WTC11 (cell line): ENCODE results near the gene NEURL2. TPM values are rescaled to one million over a fixed set of nuclear protein-coding genes. Genes with fewer than 3 reads are reported as not detected.

Experiments
- ATAC-seq: fragments of 200-7000 bp; cut with Tn5 transposase; 2 replicates; pipeline ENCODE4 v1.10.0; 2021; ENCODE audit warnings: mild to moderate bottlenecking, moderate library complexity
- CTCF ChIA-PET: fragments of 300-600 bp; sonication (Branson Sonifier 250); formaldehyde crosslinking; loops from one replicate; lab custom pipeline; 2021; ENCODE audit warnings: antibody characterized with exemption; lab: Charles Lee
- POLR2A ChIA-PET: fragments of 350-600 bp; sonication (Branson Sonifier 250); formaldehyde crosslinking; loops from one replicate; lab custom pipeline; 2021; ENCODE audit warnings: antibody characterized with exemption; lab: Charles Lee
- DNase-seq: peaks from one replicate; pipeline ENCODE4 v3.0.0; 2021; ENCODE audit warnings: low spot score
- H3K27ac Mint-ChIP-seq: 2 replicates; pipeline ENCODE4 v1.8.0; 2021; ENCODE audit warnings: mixed read lengths
- H3K27me3 Mint-ChIP-seq: 2 replicates; pipeline ENCODE4 v1.8.0; 2021; ENCODE audit warnings: low read depth, mild to moderate bottlenecking, moderate library complexity, mixed read lengths
- H3K36me3 Mint-ChIP-seq: 2 replicates; pipeline ENCODE4 v1.8.0; 2021; ENCODE audit warnings: mixed read lengths
- H3K4me1 Mint-ChIP-seq: 2 replicates; pipeline ENCODE4 v1.8.0; 2022; ENCODE audit warnings: mixed read lengths
- H3K4me3 Mint-ChIP-seq: 2 replicates; pipeline ENCODE4 v1.8.0; 2021; ENCODE audit warnings: mild to moderate bottlenecking, moderate library complexity, mixed read lengths
- H3K9me3 Mint-ChIP-seq: 2 replicates; pipeline ENCODE4 v1.8.0; 2021; ENCODE audit warnings: mixed read lengths
- ATF3 ChIP-seq: sonication (generic); formaldehyde crosslinking; conservative IDR thresholded peaks from 2 replicates; pipeline ENCODE4 v1.8.1; 2022; ENCODE audit warnings: mild to moderate bottlenecking, missing genetic modification reagents
- CTCF ChIP-seq: fragments of 200-600 bp; IDR thresholded peaks from 2 replicates; pipeline ENCODE4 v1.8.0; 2022; ENCODE audit warnings: antibody characterized with exemption
- EMX1 ChIP-seq: fragments of 250-450 bp; sonication (Bioruptor Pico); IDR thresholded peaks from 2 replicates; pipeline ENCODE4 v1.8.0; 2021; ENCODE audit warnings: mild to moderate bottlenecking
- GTF2I ChIP-seq: fragments of 250-450 bp; sonication (Bioruptor Pico); conservative IDR thresholded peaks from 2 replicates; pipeline ENCODE4 v1.4.0; 2021; ENCODE audit warnings: mild to moderate bottlenecking
- IRF1 ChIP-seq: sonication (generic); formaldehyde crosslinking; IDR thresholded peaks from 2 replicates; pipeline ENCODE4 v1.8.0; 2023; ENCODE audit warnings: missing genetic modification reagents
- IRF2 ChIP-seq: sonication (generic); formaldehyde crosslinking; IDR thresholded peaks from 2 replicates; pipeline ENCODE4 v1.8.0; 2022; ENCODE audit warnings: low read depth, missing genetic modification reagents, borderline replicate concordance
- MXD4 ChIP-seq: fragments of 250-450 bp; sonication (Bioruptor Pico); IDR thresholded peaks from 2 replicates; pipeline ENCODE4 v1.8.0; 2021; ENCODE audit warnings: mild to moderate bottlenecking, moderate library complexity, borderline replicate concordance
- NR1H2 ChIP-seq: sonication (generic); formaldehyde crosslinking; IDR thresholded peaks from 2 replicates; pipeline ENCODE4 v1.9.0; 2021; ENCODE audit warnings: mild to moderate bottlenecking, moderate library complexity, missing genetic modification reagents
- NR2C2 ChIP-seq: sonication (generic); formaldehyde crosslinking; IDR thresholded peaks from 2 replicates; pipeline ENCODE4 v1.8.0; 2022; ENCODE audit warnings: mild to moderate bottlenecking, missing genetic modification reagents
- PREB ChIP-seq: sonication (generic); formaldehyde crosslinking; IDR thresholded peaks from 2 replicates; pipeline ENCODE4 v1.8.1; 2022; ENCODE audit warnings: mild to moderate bottlenecking, missing genetic modification reagents, moderate library complexity, borderline replicate concordance
- SMAD3 ChIP-seq: sonication (generic); formaldehyde crosslinking; IDR thresholded peaks from 2 replicates; pipeline ENCODE4 v1.8.0; 2022; ENCODE audit warnings: missing genetic modification reagents, mild to moderate bottlenecking, borderline replicate concordance
- SMAD4 ChIP-seq: sonication (generic); formaldehyde crosslinking; IDR thresholded peaks from 2 replicates; pipeline ENCODE4 v1.8.0; 2022; ENCODE audit warnings: mild to moderate bottlenecking, missing genetic modification reagents
- SP1 ChIP-seq: sonication (generic); formaldehyde crosslinking; conservative IDR thresholded peaks from 2 replicates; pipeline ENCODE4 v1.8.1; 2022; ENCODE audit warnings: missing genetic modification reagents
- TEAD1 ChIP-seq: sonication (generic); formaldehyde crosslinking; IDR thresholded peaks from 2 replicates; pipeline ENCODE4 v1.8.0; 2022; ENCODE audit warnings: mild to moderate bottlenecking, missing genetic modification reagents
- ZNF281 ChIP-seq: sonication (generic); formaldehyde crosslinking; IDR thresholded peaks from 2 replicates; pipeline ENCODE4 v1.8.0; 2023; ENCODE audit warnings: mild to moderate bottlenecking, missing genetic modification reagents
- ZSCAN18 ChIP-seq: fragments of 250-450 bp; sonication (Bioruptor Pico); IDR thresholded peaks from 2 replicates; pipeline ENCODE4 v2.1.2; 2022; ENCODE audit warnings: mild to moderate bottlenecking, moderate library complexity
- total RNA-seq: library from RNA; stranded (reverse); gene quantifications from 3 replicates; pipeline ENCODE4 v1.2.3, GENCODE V29; 2021
- TF ChIP-seq, protein P1 (sequence below): fragments of 250-450 bp; sonication (Bioruptor Pico); IDR thresholded peaks from 2 replicates; pipeline ENCODE4 v1.9.0; 2021; ENCODE audit warnings: mild to moderate bottlenecking, borderline replicate concordance
- TF ChIP-seq, protein P2 (sequence below): sonication (generic); formaldehyde crosslinking; conservative IDR thresholded peaks from 2 replicates; pipeline ENCODE4 v1.8.1; 2023; ENCODE audit warnings: mild to moderate bottlenecking, low read depth, missing genetic modification reagents, moderate library complexity

NEURL2 gene
- total RNA-seq, 1 experiment from 2014 or later = 6.6 TPM

DNA sequence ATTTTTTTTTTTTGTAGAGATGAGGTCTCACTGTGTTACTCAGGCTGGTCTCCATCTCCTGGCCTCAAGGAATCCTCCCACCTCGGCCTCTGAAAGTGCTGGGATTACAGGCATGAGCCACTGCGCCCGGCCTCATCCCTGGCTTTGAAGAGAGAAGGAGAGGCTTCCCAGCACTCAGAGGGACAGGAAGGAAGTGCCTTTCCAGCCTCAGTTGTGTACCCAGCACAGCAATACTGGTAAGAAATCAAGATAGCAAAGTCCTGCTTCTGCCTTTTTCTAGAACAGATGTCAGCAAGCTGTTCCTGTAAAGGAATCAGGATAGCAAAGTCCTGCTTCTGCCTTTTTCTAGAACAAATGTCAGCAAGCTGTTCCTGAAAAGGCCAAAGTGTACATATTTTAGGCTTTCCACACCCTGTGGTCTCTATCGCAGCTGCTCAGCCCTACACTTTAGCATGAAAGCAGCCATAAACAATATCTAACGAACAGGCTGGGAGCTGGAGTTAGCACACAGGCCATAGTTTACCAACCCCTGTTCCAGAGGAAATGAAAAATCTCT lies 27.3 kb upstream of the NEURL2 start:
- H3K27ac Mint-ChIP-seq = no peak overlapping the region
- ATAC-seq = no peak
- ChIA-PET CTCF (interaction anchor here (0.8 kb wide), 1 partner anchor 52 kb away, joined by 3 read pairs; no protein-coding TSS in a partner anchor), POLR2A (no interaction called here)
- H3K4me3 Mint-ChIP-seq = no peak overlapping the region
- H3K9me3 Mint-ChIP-seq = no peaks in the 10 kb centered on the region
- no peak for TF ChIP-seq CTCF
- no peak for TF ChIP-seq GTF2I (CRISPR knock-in tag)
- no peak for TF ChIP-seq SMAD4
- TF ChIP-seq IRF2 (CRISPR knock-in tag) = no peak
- no peak for TF ChIP-seq PREB
- no peak for TF ChIP-seq ZSCAN18 (CRISPR knock-in tag)
- no peak for TF ChIP-seq NR2C2
- TF ChIP-seq, protein P1, sequence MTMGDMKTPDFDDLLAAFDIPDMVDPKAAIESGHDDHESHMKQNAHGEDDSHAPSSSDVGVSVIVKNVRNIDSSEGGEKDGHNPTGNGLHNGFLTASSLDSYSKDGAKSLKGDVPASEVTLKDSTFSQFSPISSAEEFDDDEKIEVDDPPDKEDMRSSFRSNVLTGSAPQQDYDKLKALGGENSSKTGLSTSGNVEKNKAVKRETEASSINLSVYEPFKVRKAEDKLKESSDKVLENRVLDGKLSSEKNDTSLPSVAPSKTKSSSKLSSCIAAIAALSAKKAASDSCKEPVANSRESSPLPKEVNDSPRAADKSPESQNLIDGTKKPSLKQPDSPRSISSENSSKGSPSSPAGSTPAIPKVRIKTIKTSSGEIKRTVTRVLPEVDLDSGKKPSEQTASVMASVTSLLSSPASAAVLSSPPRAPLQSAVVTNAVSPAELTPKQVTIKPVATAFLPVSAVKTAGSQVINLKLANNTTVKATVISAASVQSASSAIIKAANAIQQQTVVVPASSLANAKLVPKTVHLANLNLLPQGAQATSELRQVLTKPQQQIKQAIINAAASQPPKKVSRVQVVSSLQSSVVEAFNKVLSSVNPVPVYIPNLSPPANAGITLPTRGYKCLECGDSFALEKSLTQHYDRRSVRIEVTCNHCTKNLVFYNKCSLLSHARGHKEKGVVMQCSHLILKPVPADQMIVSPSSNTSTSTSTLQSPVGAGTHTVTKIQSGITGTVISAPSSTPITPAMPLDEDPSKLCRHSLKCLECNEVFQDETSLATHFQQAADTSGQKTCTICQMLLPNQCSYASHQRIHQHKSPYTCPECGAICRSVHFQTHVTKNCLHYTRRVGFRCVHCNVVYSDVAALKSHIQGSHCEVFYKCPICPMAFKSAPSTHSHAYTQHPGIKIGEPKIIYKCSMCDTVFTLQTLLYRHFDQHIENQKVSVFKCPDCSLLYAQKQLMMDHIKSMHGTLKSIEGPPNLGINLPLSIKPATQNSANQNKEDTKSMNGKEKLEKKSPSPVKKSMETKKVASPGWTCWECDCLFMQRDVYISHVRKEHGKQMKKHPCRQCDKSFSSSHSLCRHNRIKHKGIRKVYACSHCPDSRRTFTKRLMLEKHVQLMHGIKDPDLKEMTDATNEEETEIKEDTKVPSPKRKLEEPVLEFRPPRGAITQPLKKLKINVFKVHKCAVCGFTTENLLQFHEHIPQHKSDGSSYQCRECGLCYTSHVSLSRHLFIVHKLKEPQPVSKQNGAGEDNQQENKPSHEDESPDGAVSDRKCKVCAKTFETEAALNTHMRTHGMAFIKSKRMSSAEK = no peak
- no peak for TF ChIP-seq NR1H2 (CRISPR knock-in tag)
- no peak for TF ChIP-seq ZNF281 (CRISPR knock-in tag)
- TF ChIP-seq SP1 (CRISPR knock-in tag) = no peak
- no peak for TF ChIP-seq MXD4 (CRISPR knock-in tag)
- H3K4me1 Mint-ChIP-seq = peaks cover 7% of the 10 kb centered on the region; the same call in 1 of the 2 replicates
- no peak for DNase-seq
- 0 out of 2 replicates have a peak, but pooled peaks cover 3% of the 10 kb centered on the region for H3K27me3 Mint-ChIP-seq
- no peaks in the 10 kb centered on the region for H3K36me3 Mint-ChIP-seq

DNA sequence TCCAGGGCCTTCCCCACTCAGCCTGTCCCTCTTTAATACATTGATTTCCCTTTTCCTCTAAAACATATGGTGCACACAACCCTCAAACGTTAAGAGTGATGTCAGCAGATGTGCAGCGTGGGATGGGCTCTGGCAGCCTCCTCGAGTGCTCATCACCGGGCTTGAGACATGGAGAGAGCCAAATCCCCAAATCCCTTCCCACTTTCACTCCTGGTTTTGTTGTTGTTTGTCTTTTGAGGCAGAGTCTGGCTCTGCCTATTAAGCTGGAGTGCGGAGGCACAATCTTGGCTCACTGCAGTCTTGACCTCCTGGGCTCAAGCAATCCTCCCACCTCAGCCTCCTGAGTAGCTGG lies 26.8 kb upstream of the NEURL2 start:
- Mint-ChIP-seq H3K27ac (no peak overlapping the region), H3K27me3 (0 out of 2 replicates have a peak, but pooled peaks cover 3% of the 10 kb centered on the region), H3K4me1 (peaks cover 7% of the 10 kb centered on the region; the same call in 1 of the 2 replicates), H3K9me3 (no peaks in the 10 kb centered on the region), H3K36me3 (no peaks in the 10 kb centered on the region), H3K4me3 (no peak overlapping the region)
- TF ChIP-seq TEAD1 (CRISPR knock-in tag) = no peak
- TF ChIP-seq IRF2 (CRISPR knock-in tag) = no peak
- TF ChIP-seq, protein P2, sequence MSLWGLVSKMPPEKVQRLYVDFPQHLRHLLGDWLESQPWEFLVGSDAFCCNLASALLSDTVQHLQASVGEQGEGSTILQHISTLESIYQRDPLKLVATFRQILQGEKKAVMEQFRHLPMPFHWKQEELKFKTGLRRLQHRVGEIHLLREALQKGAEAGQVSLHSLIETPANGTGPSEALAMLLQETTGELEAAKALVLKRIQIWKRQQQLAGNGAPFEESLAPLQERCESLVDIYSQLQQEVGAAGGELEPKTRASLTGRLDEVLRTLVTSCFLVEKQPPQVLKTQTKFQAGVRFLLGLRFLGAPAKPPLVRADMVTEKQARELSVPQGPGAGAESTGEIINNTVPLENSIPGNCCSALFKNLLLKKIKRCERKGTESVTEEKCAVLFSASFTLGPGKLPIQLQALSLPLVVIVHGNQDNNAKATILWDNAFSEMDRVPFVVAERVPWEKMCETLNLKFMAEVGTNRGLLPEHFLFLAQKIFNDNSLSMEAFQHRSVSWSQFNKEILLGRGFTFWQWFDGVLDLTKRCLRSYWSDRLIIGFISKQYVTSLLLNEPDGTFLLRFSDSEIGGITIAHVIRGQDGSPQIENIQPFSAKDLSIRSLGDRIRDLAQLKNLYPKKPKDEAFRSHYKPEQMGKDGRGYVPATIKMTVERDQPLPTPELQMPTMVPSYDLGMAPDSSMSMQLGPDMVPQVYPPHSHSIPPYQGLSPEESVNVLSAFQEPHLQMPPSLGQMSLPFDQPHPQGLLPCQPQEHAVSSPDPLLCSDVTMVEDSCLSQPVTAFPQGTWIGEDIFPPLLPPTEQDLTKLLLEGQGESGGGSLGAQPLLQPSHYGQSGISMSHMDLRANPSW (CRISPR knock-in tag) = no peak
- TF ChIP-seq ATF3 (CRISPR knock-in tag) = no peak
- no peak for TF ChIP-seq SMAD3
- no peak for TF ChIP-seq EMX1 (CRISPR knock-in tag)
- TF ChIP-seq NR1H2 (CRISPR knock-in tag) = no peak
- no peak for TF ChIP-seq IRF1 (CRISPR knock-in tag)
- POLR2A ChIA-PET = no interaction called here
- DNase-seq = no peak
- no peak for ATAC-seq
- CTCF ChIA-PET = interaction anchor here (0.8 kb wide), 1 partner anchor 52 kb away, joined by 3 read pairs; no protein-coding TSS in a partner anchor
